ENCODE data around the gene RNF150.

- no peak for TF ChIP-seq POLR2A (IDR thresholded peaks at IDR 0.05)
- TF ChIP-seq CTCF (IDR thresholded peaks at IDR 0.05) = no peak
- TF ChIP-seq EP300 (IDR thresholded peaks at IDR 0.05) = no peak
Measured at GRCh38 chr4:141119071-141119470, 14.2 kb downstream of the RNF150 start.

Measured in tibial nerve (tissue), 4 donors.